Thyroid gland (tissue), 4 donors: ENCODE measurements around the gene WNK3. TPM values are rescaled to one million over a fixed set of nuclear protein-coding genes. Genes with fewer than 3 reads are reported as not detected.

Experiments
- DNase-seq, 2 donors: peaks; one replicate each; pipeline ENCODE4 v3.0.0-alpha.2; 2019
- H3K27ac ChIP-seq, 3 donors: fragments of 200-600 bp; sonication (generic); 1 replicate in 2 of 3; 2 replicates in 1 of 3; pipeline ENCODE4 v1.5.1; 2016 to 2019; ENCODE audit warnings: mild to moderate bottlenecking in 1 of 3, moderate library complexity in 1 of 3
- H3K27me3 ChIP-seq: fragments of 200-600 bp; sonication (generic); one replicate; pipeline ENCODE4 v1.5.1; 2019
- H3K36me3 ChIP-seq, 2 donors: fragments of 200-600 bp; sonication (generic); one replicate each; pipeline ENCODE4 v1.5.1; 2016 to 2019
- H3K4me1 ChIP-seq, 2 donors: fragments of 200-600 bp; sonication (generic); one replicate each; pipeline ENCODE4 v1.5.1; 2017 to 2019
- H3K4me3 ChIP-seq, 3 donors: fragments of 200-600 bp; sonication (generic); replicated peaks in 1 of 3; 1 replicate in 2 of 3; 2 replicates in 1 of 3; pipeline ENCODE4 v1.5.1; 2016; ENCODE audit warnings: mild to moderate bottlenecking in 1 of 3
- H3K9me3 ChIP-seq: fragments of 200-600 bp; sonication (generic); one replicate; pipeline ENCODE4 v1.5.1; 2017
- POLR2A ChIP-seq, 2 donors: fragments of 450-650 bp; IDR thresholded peaks; one replicate each; pipeline ENCODE4 v1.6.1; 2017; ENCODE audit warnings: antibody characterized with exemption in 2 of 2, mild to moderate bottlenecking in 2 of 2, moderate library complexity in 1 of 2
- WGBS, 2 donors: methylation state at CpG; one replicate each; pipeline ENCODE4 v1.1.5; 2017; 5-methylcytosine and 5-hydroxymethylcytosine counted together
- intact Hi-C: fragments of 100-400 bp; cut with DNase I; formaldehyde crosslinking; loops from one replicate; pipeline ENCODE4 v1.15.1; 2023
- total RNA-seq, 4 donors: library from RNA; depleted of rRNA; stranded (reverse); fragments of >200 nt; gene quantifications; one replicate each; pipeline ENCODE4 v1.2.3, GENCODE V29; 2016
- TF ChIP-seq, protein P1 (sequence below), 6 experiments: fragments of 200-600 bp in 3 of 6; fragments of 450-650 bp in 3 of 6; sonication (generic) in 3 of 6; IDR thresholded peaks; one replicate each; pipeline ENCODE4 v1.5.1; 2016 to 2019; ENCODE audit warnings: antibody characterized with exemption in 6 of 6, mild to moderate bottlenecking in 2 of 6, inconsistent platforms in 1 of 6, moderate library complexity in 1 of 6

Gene WNK3
- total RNA-seq, 4 donors from 2014 or later = 2.3 to 7.0 (median 4.6) TPM

- intact Hi-C loops = no loop called here
- H3K4me1 ChIP-seq = no peaks in the 10 kb centered on the region
- DNase-seq = no peak
- H3K36me3 ChIP-seq = no peaks in the 10 kb centered on the region
- no peak for TF ChIP-seq POLR2A (IDR thresholded peaks at IDR 0.05)
- TF ChIP-seq, protein P1, sequence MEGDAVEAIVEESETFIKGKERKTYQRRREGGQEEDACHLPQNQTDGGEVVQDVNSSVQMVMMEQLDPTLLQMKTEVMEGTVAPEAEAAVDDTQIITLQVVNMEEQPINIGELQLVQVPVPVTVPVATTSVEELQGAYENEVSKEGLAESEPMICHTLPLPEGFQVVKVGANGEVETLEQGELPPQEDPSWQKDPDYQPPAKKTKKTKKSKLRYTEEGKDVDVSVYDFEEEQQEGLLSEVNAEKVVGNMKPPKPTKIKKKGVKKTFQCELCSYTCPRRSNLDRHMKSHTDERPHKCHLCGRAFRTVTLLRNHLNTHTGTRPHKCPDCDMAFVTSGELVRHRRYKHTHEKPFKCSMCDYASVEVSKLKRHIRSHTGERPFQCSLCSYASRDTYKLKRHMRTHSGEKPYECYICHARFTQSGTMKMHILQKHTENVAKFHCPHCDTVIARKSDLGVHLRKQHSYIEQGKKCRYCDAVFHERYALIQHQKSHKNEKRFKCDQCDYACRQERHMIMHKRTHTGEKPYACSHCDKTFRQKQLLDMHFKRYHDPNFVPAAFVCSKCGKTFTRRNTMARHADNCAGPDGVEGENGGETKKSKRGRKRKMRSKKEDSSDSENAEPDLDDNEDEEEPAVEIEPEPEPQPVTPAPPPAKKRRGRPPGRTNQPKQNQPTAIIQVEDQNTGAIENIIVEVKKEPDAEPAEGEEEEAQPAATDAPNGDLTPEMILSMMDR (IDR thresholded peaks at IDR 0.05) = no peak
- H3K27me3 ChIP-seq = no peaks in the 10 kb centered on the region
- 96 to 100% methylated on average over 1 of the region's 1 CpG for WGBS, 2 donors
- H3K27ac ChIP-seq = no peak overlapping the region
- H3K4me3 ChIP-seq = no peak overlapping the region
- no peaks in the 10 kb centered on the region for H3K9me3 ChIP-seq
Measured at GRCh38 chrX:54320067-54320466, 37.8 kb downstream of the WNK3 start.

GRCh38 chrX:54306379-54306778 is 51.5 kb downstream of the WNK3 start:
- H3K4me3 ChIP-seq = no peak overlapping the region
- H3K27ac ChIP-seq = no peak overlapping the region
- intact Hi-C loops = no loop called here
- H3K27me3 ChIP-seq = no peaks in the 10 kb centered on the region
- 93 to 96% methylated on average over 2 of the region's 2 CpGs for WGBS, 2 donors
- DNase-seq = no peak
- no peaks in the 10 kb centered on the region for H3K36me3 ChIP-seq
- no peaks in the 10 kb centered on the region for H3K4me1 ChIP-seq
- no peak for TF ChIP-seq POLR2A (IDR thresholded peaks at IDR 0.05)
- TF ChIP-seq, protein P1 (IDR thresholded peaks at IDR 0.05) = no peak
- H3K9me3 ChIP-seq = no peaks in the 10 kb centered on the region

GRCh38 chrX:54301516-54301915 is 56.3 kb downstream of the WNK3 start:
- H3K27ac ChIP-seq = no peak overlapping the region
- H3K4me1 ChIP-seq = no peaks in the 10 kb centered on the region
- no peak for DNase-seq
- intact Hi-C loops = no loop called here
- no peaks in the 10 kb centered on the region for H3K27me3 ChIP-seq
- H3K9me3 ChIP-seq = no peaks in the 10 kb centered on the region
- 89 to 92% methylated on average over 4 of the region's 4 CpGs for WGBS, 2 donors
- TF ChIP-seq, protein P1 (IDR thresholded peaks at IDR 0.05) = no peak
- no peak for TF ChIP-seq POLR2A (IDR thresholded peaks at IDR 0.05)
- H3K4me3 ChIP-seq = no peak overlapping the region
- no peaks in the 10 kb centered on the region for H3K36me3 ChIP-seq

GRCh38 chrX:54294306-54294705 is 63.5 kb downstream of the WNK3 start:
- Histone ChIP-seq H3K4me3 (no peak overlapping the region), H3K27ac (no peak overlapping the region), H3K27me3 (no peaks in the 10 kb centered on the region), H3K4me1 (no peaks in the 10 kb centered on the region), H3K36me3 (no peaks in the 10 kb centered on the region), H3K9me3 (no peaks in the 10 kb centered on the region)
- TF ChIP-seq, protein P1 (IDR thresholded peaks at IDR 0.05) = no peak
- TF ChIP-seq POLR2A (IDR thresholded peaks at IDR 0.05) = no peak
- intact Hi-C loops = no loop called here
- DNase-seq = no peak
- 86 to 87% methylated on average over 2 of the region's 2 CpGs for WGBS, 2 donors

DNA sequence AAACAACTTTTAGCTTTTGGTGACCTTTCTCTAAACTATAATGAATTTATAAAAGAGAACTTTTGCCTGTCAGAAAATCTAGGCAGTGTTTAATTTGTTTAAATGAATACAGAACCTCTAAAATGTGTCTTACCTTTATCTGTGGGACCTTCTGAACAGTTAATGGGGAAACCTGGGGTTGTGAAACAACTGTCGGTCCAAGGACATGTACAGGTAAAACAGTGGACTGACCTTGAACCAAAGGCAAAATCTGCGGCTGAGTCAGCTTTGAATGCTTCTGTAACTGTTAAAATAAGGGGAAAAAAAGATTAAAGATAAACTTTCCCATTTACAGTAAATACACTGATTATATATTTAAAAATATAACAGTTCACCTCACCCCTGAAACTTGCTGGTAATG is 65.1 kb downstream of the WNK3 start:
- H3K27me3 ChIP-seq = no peaks in the 10 kb centered on the region
- no peak overlapping the region for H3K4me3 ChIP-seq
- DNase-seq = no peak
- H3K4me1 ChIP-seq = no peaks in the 10 kb centered on the region
- no peak overlapping the region for H3K27ac ChIP-seq
- no peak for TF ChIP-seq POLR2A (IDR thresholded peaks at IDR 0.05)
- TF ChIP-seq, protein P1 (IDR thresholded peaks at IDR 0.05) = no peak
- H3K9me3 ChIP-seq = no peaks in the 10 kb centered on the region
- WGBS, 2 donors = 96 to 100% methylated on average over 2 of the region's 2 CpGs
- no peaks in the 10 kb centered on the region for H3K36me3 ChIP-seq
- intact Hi-C loops = no loop called here
